Fibroblast of pulmonary artery (primary cell): ENCODE measurements around the gene DNAH14.

Source experiments
- DNase-seq: peaks from one replicate; pipeline ENCODE4 v3.0.0-alpha.2; 2010; ENCODE audit warnings: low read depth
- H3K4me3 ChIP-seq: replicated peaks from 2 replicates; pipeline ENCODE4 v1.5.1; 2011; ENCODE audit warnings: low read depth, mild to moderate bottlenecking, control low read depth, low read length, moderate library complexity
- CTCF ChIP-seq: IDR thresholded peaks from 2 replicates; pipeline ENCODE4 v1.5.1; 2011; ENCODE audit warnings: mild to moderate bottlenecking, control low read depth, low read length, inconsistent platforms; ENCODE audit errors: missing control alignments

The DNAH14 gene

GRCh38 chr1:224903955-224904354 lies 25.5 kb upstream of the DNAH14 start:
- H3K4me3 ChIP-seq, result no peak overlapping the region
- DNase-seq, result no peak
- no peak for TF ChIP-seq CTCF

- no peak overlapping the region for H3K4me3 ChIP-seq
- no peak for TF ChIP-seq CTCF
- no peak for DNase-seq
Observed at GRCh38 chr1:224906340-224906739, 23.1 kb upstream of the DNAH14 start.

GRCh38 chr1:224911217-224911616 lies 18.3 kb upstream of the DNAH14 start:
- H3K4me3 ChIP-seq, result no peak overlapping the region
- DNase-seq, result no peak
- TF ChIP-seq CTCF, result no peak

GRCh38 chr1:224914292-224914900 lies 15.1 kb upstream of the DNAH14 start:
- no peak overlapping the region for H3K4me3 ChIP-seq
- no peak for TF ChIP-seq CTCF
- no peak for DNase-seq

- H3K4me3 ChIP-seq, result no peak overlapping the region
- DNase-seq, result no peak
- TF ChIP-seq CTCF, result no peak
Observed at GRCh38 chr1:224919508-224919907, 10.0 kb upstream of the DNAH14 start.

- no peak for DNase-seq
- no peak overlapping the region for H3K4me3 ChIP-seq
- no peak for TF ChIP-seq CTCF
Observed at GRCh38 chr1:224920930-224921329, 8.5 kb upstream of the DNAH14 start.

GRCh38 chr1:224921354-224921753 lies 8.1 kb upstream of the DNAH14 start:
- DNase-seq, result no peak
- TF ChIP-seq CTCF, result no peak
- no peak overlapping the region for H3K4me3 ChIP-seq
